Glomerular endothelial cell (primary cell): ENCODE results near the gene TEX54. TPM values are rescaled to one million over a fixed set of nuclear protein-coding genes. Genes with fewer than 3 reads are reported as not detected.
A peak's percentile ranks its signal among the peaks of the same experiment; 100 is the strongest.
"Not testable (repeated sequence)": the region's sequence is repeated elsewhere in the genome, so short reads cannot be mapped to it uniquely, and the experiment has no call there.

Experiments used
- DNase-seq: peaks from one replicate; pipeline ENCODE4 v3.0.0-alpha.2; 2011; ENCODE audit warnings: low read depth, low spot score; ENCODE audit errors: extremely low read depth
- total RNA-seq: library from RNA; depleted of rRNA; stranded (reverse); fragments of >200 nt; gene quantifications from 2 replicates; pipeline ENCODE4 v1.2.3, GENCODE V29; 2015

The TEX54 gene
- total RNA-seq, 1 donor from 2014 or later = not detected

- no peak for DNase-seq
Measured at GRCh38 chr11:62839050-62839945, 6.7 kb upstream of the TEX54 start, which contains the start of gene WDR74. TSS of gene WDR74 (minus strand) at chr11:62839590. CDS start at chr11:62839570, 20 bp downstream.

- DNase-seq = no peak
Measured at GRCh38 chr11:62835336-62835735, 2.7 kb upstream of the TEX54 start.

GRCh38 chr11:62831520-62832335, 913 bp downstream of the TEX54 start, which contains the start of gene STX5:
TSS of gene STX5 (minus strand) at chr11:62832051. CDS start at chr11:62831243, 808 bp downstream.
- DNase-seq = peak; percentile 94

GRCh38 chr11:62830904-62831519, 1.6 kb downstream of the TEX54 start:
- no peak for DNase-seq

- not testable (repeated sequence) for DNase-seq
Measured at GRCh38 chr11:62828130-62828529, 4.5 kb downstream of the TEX54 start.

GRCh38 chr11:62823677-62824076, 9.0 kb downstream of the TEX54 start:
- DNase-seq = no peak

- DNase-seq = no peak
Measured at GRCh38 chr11:62817129-62817528, 15.5 kb downstream of the TEX54 start.

- DNase-seq = no peak
Measured at GRCh38 chr11:62816557-62816956, 16.1 kb downstream of the TEX54 start.

- no peak for DNase-seq
Measured at GRCh38 chr11:62811659-62812058, 21.0 kb downstream of the TEX54 start.

- no peak for DNase-seq
Measured at GRCh38 chr11:62810748-62811147, 21.9 kb downstream of the TEX54 start.

- no peak for DNase-seq
Measured at GRCh38 chr11:62806611-62807121, 26.0 kb downstream of the TEX54 start.

GRCh38 chr11:62805961-62806441, 26.6 kb downstream of the TEX54 start:
- no peak for DNase-seq

GRCh38 chr11:62805076-62805892, 27.4 kb downstream of the TEX54 start, which contains the start of gene NXF1:
TSS of gene NXF1 (minus strand) at chr11:62805440. CDS start at chr11:62805356, 84 bp downstream.
- DNase-seq = peak; percentile 55

GRCh38 chr11:62804310-62805075, 28.1 kb downstream of the TEX54 start:
- no peak for DNase-seq

- DNase-seq = no peak
Measured at GRCh38 chr11:62801071-62801470, 31.6 kb downstream of the TEX54 start.

- no peak for DNase-seq
Measured at GRCh38 chr11:62799486-62799885, 33.2 kb downstream of the TEX54 start.

- no peak for DNase-seq
Measured at GRCh38 chr11:62796281-62796680, 36.4 kb downstream of the TEX54 start.

- DNase-seq = no peak
Measured at GRCh38 chr11:62794201-62794775, 38.4 kb downstream of the TEX54 start.

GRCh38 chr11:62792202-62792575, 40.5 kb downstream of the TEX54 start:
- DNase-seq = no peak
